Adipocyte (in vitro differentiated cells): ENCODE results near the gene ELF3.
"Not testable (repeated sequence)": the region's sequence is repeated elsewhere in the genome, so short reads cannot be mapped to it uniquely, and the experiment has no call there.

Experiments used
- DNase-seq: peaks from one replicate; pipeline ENCODE4 v3.0.0-alpha.2; 2015; ENCODE audit warnings: low read depth
- H3K27me3 ChIP-seq: replicated peaks from 2 replicates; pipeline ENCODE4 v1.7.0; 2013; ENCODE audit warnings: mild to moderate bottlenecking, low read length, moderate library complexity; ENCODE audit not compliant: control insufficient read depth, insufficient read depth
- H3K36me3 ChIP-seq: 2 replicates; pipeline ENCODE4 v1.7.0; 2013; ENCODE audit warnings: low read length, mild to moderate bottlenecking, moderate library complexity; ENCODE audit not compliant: control insufficient read depth, insufficient read depth, severe bottlenecking
- H3K4me1 ChIP-seq: 2 replicates; pipeline ENCODE4 v1.7.0; 2013; ENCODE audit warnings: mild to moderate bottlenecking, low read length, moderate library complexity; ENCODE audit not compliant: control insufficient read depth, insufficient read depth
- H3K4me3 ChIP-seq: 2 replicates; pipeline ENCODE4 v1.7.0; 2013; ENCODE audit warnings: mild to moderate bottlenecking, low read length, moderate library complexity
- H3K9ac ChIP-seq: 2 replicates; pipeline ENCODE4 v1.7.0; 2013; ENCODE audit warnings: mild to moderate bottlenecking, low read length, moderate library complexity
- H3K9me3 ChIP-seq: 2 replicates; pipeline ENCODE4 v1.7.0; 2013; ENCODE audit warnings: mild to moderate bottlenecking, low read length, moderate library complexity; ENCODE audit not compliant: control insufficient read depth

ELF3 gene

GRCh38 chr1:202010180-202011015, at the start of gene ELF3:
Gene ELF3, plus strand, starts transcription at chr1:202010587. Its CDS starts 550 bp downstream, at chr1:202011137.
- Histone ChIP-seq H3K9me3 (no peaks in the 10 kb centered on the region), H3K27me3 (peaks cover 7% of the 10 kb centered on the region), H3K4me1 (peaks cover 9% of the 10 kb centered on the region), H3K9ac (no peak within 1 kb of the TSS), H3K4me3 (no peak within 1 kb of the TSS), H3K36me3 (peaks cover 2% of the 10 kb centered on the region)
- DNase-seq, result no peak

DNA sequence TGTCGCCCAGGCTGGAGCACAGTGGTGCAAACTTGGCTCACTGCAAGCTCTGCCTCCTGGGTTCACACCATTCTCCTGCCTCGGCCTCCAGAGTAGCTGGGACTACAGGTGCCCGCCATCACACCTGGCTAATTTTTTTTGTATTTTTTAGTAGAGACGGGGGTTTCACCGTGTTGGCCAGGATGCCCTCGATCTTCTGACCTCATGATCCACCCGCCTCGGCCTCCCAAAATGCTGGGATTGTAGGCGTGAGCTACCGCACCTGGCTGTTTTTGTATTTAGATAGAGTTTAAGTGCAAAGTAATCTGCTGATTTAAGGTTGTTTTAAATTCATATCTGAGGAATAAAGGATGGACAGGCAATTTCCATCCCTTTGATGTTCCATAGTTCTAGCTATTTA, 48.0 kb upstream of the ELF3 start:
- not testable (repeated sequence) for H3K9me3 ChIP-seq, H3K27me3 ChIP-seq, H3K4me1 ChIP-seq, H3K4me3 ChIP-seq, DNase-seq, H3K9ac ChIP-seq
- H3K36me3 ChIP-seq, result peaks cover 84% of the 10 kb centered on the region

DNA sequence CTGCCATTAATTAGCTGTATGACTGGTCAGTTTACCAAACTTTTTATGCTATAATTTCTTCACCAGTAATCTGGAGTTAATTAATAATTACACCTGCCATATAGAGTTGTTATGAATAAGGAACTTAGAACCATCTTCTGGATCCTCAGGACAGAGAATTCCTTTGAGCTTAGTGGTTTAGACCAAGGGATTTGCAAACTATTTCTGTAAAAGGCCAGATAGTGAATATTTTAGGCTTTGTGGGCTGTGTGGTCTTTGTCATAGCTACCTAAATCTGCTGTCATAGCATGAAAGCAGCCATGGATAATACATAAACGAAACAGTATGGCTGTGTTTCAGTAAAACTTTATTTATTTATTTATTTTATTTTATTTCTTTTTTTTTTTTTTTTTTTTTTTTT, 46.1 kb upstream of the ELF3 start:
- peaks cover 87% of the 10 kb centered on the region for H3K36me3 ChIP-seq
- H3K27me3 ChIP-seq, result no peaks in the 10 kb centered on the region

DNA sequence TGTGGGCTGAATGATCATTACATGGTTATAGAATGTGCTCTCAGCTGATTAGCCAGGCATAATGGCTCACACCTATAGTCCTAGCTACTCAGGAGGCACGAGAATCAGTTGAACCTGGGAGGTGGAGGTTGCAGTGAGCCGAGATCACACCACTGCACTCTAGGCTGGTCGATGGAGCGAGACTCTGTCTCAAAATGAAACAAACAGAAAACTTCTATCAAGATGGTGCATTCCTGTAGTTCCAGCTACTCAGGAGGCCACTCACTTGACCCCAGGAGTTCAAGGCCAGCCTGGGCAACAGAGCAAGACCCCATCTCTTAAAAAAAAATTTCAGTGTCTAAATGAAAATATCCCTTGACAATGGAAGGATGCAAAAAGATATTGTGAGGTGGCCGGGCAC, 44.2 kb upstream of the ELF3 start:
- Histone ChIP-seq H3K9ac (no peak overlapping the region), H3K27me3 (no peaks in the 10 kb centered on the region), H3K4me1 (peaks cover 9% of the 10 kb centered on the region), H3K9me3 (no peaks in the 10 kb centered on the region), H3K36me3 (peaks cover 91% of the 10 kb centered on the region), H3K4me3 (no peak overlapping the region)
- no peak for DNase-seq

More for the DNA sequence above, 46.1 kb upstream of the ELF3 start:
- DNase-seq, result peak; percentile 72
- Histone ChIP-seq H3K9ac (no peak overlapping the region), H3K9me3 (no peaks in the 10 kb centered on the region), H3K4me3 (no peak overlapping the region), H3K4me1 (no peaks in the 10 kb centered on the region)

DNA sequence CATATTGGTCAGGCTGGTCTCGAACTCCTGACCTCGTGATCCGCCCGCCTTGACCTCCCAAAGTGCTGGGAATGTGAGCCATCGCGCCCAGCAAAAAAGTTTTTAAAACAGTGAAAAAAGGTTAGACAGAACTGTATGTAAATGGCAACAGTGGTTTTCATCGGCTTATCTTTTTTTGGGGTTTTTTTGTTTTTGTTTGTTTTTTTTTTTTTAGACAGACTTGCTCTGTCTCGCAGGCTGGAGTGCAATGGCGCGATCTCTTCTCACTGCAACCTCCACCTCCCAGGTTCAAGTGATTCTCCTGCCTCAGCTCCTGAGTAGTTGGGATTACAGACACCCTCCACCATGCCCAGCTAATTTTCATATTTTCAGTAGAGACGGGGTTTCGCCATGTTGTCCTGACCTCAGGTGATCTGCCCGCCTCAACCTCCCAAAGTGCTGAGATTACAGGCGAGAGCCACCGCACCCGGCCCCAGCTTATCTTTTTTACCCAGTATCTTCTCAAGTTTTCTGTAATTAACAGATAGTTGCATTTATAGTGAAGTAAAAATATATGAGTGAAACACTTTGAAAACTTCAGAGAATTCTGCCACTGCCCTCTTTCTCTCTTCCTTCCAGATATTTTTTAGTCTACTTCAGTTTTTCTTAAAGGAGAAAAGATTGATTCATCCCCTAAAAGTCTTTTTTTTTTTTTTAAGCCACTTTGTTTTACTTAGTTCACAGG, 42.0 kb upstream of the ELF3 start:
- DNase-seq, result no peak
- Histone ChIP-seq H3K9ac (no peak overlapping the region), H3K36me3 (peaks cover 69% of the 10 kb centered on the region), H3K4me1 (peaks cover 9% of the 10 kb centered on the region), H3K27me3 (no peaks in the 10 kb centered on the region), H3K9me3 (no peaks in the 10 kb centered on the region), H3K4me3 (no peak overlapping the region)

GRCh38 chr1:201970334-201971159, 39.8 kb upstream of the ELF3 start:
- H3K4me3 ChIP-seq, result no peak overlapping the region
- peak; percentile 25 for DNase-seq
- no peaks in the 10 kb centered on the region for H3K27me3 ChIP-seq
- peaks cover 51% of the 10 kb centered on the region for H3K36me3 ChIP-seq
- no peak overlapping the region for H3K9ac ChIP-seq
- H3K9me3 ChIP-seq, result no peaks in the 10 kb centered on the region
- peaks cover 12% of the 10 kb centered on the region for H3K4me1 ChIP-seq

DNA sequence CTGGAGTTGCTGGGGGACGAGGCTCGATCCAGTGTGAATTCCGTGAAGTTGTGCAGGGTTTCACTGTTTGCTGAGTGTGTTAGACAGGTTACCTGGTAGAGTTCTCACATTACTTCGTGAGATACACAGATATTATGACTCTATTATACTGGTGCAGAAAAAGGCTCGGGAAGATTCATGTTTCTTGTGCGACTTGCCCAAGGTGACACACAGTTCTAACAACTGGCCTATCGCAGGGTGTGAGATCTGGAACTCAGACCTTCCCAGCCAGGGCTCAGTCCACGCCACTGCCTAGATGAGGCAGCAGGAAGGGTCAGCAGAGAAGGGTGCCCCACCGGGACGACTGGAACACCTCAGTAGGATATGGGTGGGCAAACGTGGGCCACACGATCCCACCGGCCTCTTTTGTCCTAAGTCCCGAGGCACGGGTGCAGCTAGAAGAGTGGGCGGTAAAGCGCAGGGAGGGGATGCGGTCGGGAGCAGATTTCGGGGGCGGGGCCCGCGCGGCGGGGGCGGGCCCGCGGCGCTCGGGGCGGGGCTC, 28.2 kb upstream of the ELF3 start:
- Histone ChIP-seq H3K27me3 (no peaks in the 10 kb centered on the region), H3K36me3 (no peaks in the 10 kb centered on the region), H3K9ac (peak overlapping the region; percentile 95), H3K4me1 (peaks cover 9% of the 10 kb centered on the region), H3K9me3 (no peaks in the 10 kb centered on the region), H3K4me3 (peak overlapping the region; percentile 85)
- DNase-seq, result peak; percentile 87

DNA sequence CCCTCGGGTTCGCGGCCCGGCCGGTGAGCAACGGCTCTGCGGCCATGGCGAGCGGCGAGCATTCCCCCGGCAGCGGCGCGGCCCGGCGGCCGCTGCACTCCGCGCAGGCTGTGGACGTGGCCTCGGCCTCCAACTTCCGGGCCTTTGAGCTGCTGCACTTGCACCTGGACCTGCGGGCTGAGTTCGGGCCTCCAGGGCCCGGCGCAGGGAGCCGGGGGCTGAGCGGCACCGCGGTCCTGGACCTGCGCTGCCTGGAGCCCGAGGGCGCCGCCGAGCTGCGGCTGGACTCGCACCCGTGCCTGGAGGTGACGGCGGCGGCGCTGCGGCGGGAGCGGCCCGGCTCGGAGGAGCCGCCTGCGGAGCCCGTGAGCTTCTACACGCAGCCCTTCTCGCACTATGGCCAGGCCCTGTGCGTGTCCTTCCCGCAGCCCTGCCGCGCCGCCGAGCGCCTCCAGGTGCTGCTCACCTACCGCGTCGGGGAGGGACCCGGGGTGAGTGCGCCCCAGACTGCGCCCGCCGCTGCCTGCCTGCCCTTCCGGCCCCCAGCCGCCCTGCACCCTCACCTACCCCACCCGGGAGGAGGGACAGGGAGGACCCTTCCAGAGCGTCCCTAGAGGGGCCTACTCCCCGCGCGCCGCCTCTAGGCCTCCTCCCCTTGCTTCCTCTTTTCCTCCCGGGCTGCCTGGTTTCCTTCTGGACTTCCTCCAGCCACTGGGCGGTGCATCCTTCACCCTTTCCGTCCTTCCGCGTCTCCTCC, 27.6 kb upstream of the ELF3 start, which contains the start of gene RNPEP:
Gene RNPEP (plus strand): TSS at position 26 of the 757 bp plus-strand sequence. CDS start 19 bp downstream, at position 45.
- Histone ChIP-seq H3K9ac (peak within 1 kb of the TSS; percentile 95), H3K36me3 (no peaks in the 10 kb centered on the region), H3K9me3 (no peaks in the 10 kb centered on the region), H3K4me1 (peaks cover 9% of the 10 kb centered on the region), H3K4me3 (peak within 1 kb of the TSS; percentile 85), H3K27me3 (no peaks in the 10 kb centered on the region)
- peak; percentile 89 for DNase-seq

GRCh38 chr1:201983380-201983805, 27.0 kb upstream of the ELF3 start:
- Histone ChIP-seq H3K4me1 (peaks cover 9% of the 10 kb centered on the region), H3K9ac (peak overlapping the region; percentile 95), H3K4me3 (peak overlapping the region; percentile 85), H3K36me3 (no peaks in the 10 kb centered on the region), H3K9me3 (no peaks in the 10 kb centered on the region), H3K27me3 (no peaks in the 10 kb centered on the region)
- DNase-seq, result no peak

- Histone ChIP-seq H3K27me3 (no peaks in the 10 kb centered on the region), H3K9ac (no peak overlapping the region), H3K4me3 (no peak overlapping the region), H3K4me1 (peaks cover 12% of the 10 kb centered on the region), H3K9me3 (no peaks in the 10 kb centered on the region), H3K36me3 (peaks cover 4% of the 10 kb centered on the region)
- DNase-seq, result no peak
Observed at GRCh38 chr1:201984446-201984845, 25.9 kb upstream of the ELF3 start.
